IMR-90 (cell line): ENCODE results near the gene COL4A2. TPM values are rescaled to one million over a fixed set of nuclear protein-coding genes. Genes with fewer than 3 reads are reported as not detected.
A peak's percentile ranks its signal among the peaks of the same experiment; 100 is the strongest.

Experiments used
- ATAC-seq: fragments of 200-7000 bp; cut with Tn5 transposase; 2 replicates; pipeline ENCODE4 v1.9.1; 2020; ENCODE audit warnings: low read depth, mild to moderate bottlenecking, moderate library complexity
- BruUV-seq: library from RNA; stranded (reverse); fragments of 400-500 nt; replicated peaks from 2 replicates; lab custom pipeline; 2021; lab: Mats Ljungman, UMichigan
- CTCF ChIA-PET: fragments of 300-600 bp; formaldehyde crosslinking; extraction: SDS; loops from one replicate; lab custom pipeline; 2021; ENCODE audit warnings: antibody characterized with exemption; lab: Yijun Ruan, JAX
- POLR2A ChIA-PET: fragments of 300-600 bp; sonication (Branson Sonifier 250); formaldehyde crosslinking; loops from one replicate; lab custom pipeline; 2022; ENCODE audit warnings: antibody characterized with exemption; ENCODE audit not compliant: unreplicated experiment; lab: Charles Lee
- DNase-seq: peaks from one replicate; pipeline ENCODE4 v3.0.0; 2013
- H2AFZ ChIP-seq: replicated peaks from 2 replicates; pipeline ENCODE3; 2013; ENCODE audit warnings: low read length, mild to moderate bottlenecking; ENCODE audit not compliant: poor library complexity
- H2AK5ac ChIP-seq: 2 replicates; pipeline ENCODE4 v1.6.1; 2013; ENCODE audit warnings: low read depth, low read length, inconsistent platforms
- H2AK9ac ChIP-seq: replicated peaks from 2 replicates; pipeline ENCODE3; 2013; ENCODE audit warnings: mild to moderate bottlenecking, low read depth, low read length, moderate library complexity; ENCODE audit not compliant: poor library complexity
- H2BK120ac ChIP-seq: 2 replicates; pipeline ENCODE4 v1.6.1; 2013; ENCODE audit warnings: low read depth, low read length, inconsistent platforms
- H2BK15ac ChIP-seq: 3 replicates; pipeline ENCODE4 v1.6.1; 2013; ENCODE audit warnings: low read depth, low read length, inconsistent platforms
- H2BK20ac ChIP-seq: 2 replicates; pipeline ENCODE4 v1.6.1; 2013; ENCODE audit warnings: low read depth, mild to moderate bottlenecking, inconsistent platforms, low read length, moderate library complexity
- H2BK5ac ChIP-seq: 2 replicates; pipeline ENCODE4 v1.6.1; 2013; ENCODE audit warnings: mild to moderate bottlenecking, low read depth, low read length, inconsistent platforms; ENCODE audit not compliant: poor library complexity, severe bottlenecking
- H3K14ac ChIP-seq: replicated peaks from 2 replicates; pipeline ENCODE4 v1.6.1; 2013; ENCODE audit warnings: low read depth, low read length, inconsistent platforms
- H3K18ac ChIP-seq: 2 replicates; pipeline ENCODE4 v1.6.1; 2013; ENCODE audit warnings: low read depth, low read length, control low read depth
- H3K23ac ChIP-seq: 2 replicates; pipeline ENCODE4 v1.6.1; 2013; ENCODE audit warnings: low read depth, low read length, inconsistent platforms
- H3K27ac ChIP-seq: 2 replicates; pipeline ENCODE4 v1.5.1; 2013; ENCODE audit warnings: mild to moderate bottlenecking, control low read depth, low read length; ENCODE audit not compliant: insufficient read depth
- H3K27me3 ChIP-seq: 2 replicates; pipeline ENCODE4 v1.6.1; 2013; ENCODE audit warnings: low read length; ENCODE audit not compliant: control insufficient read depth, insufficient read depth
- H3K36me3 ChIP-seq: 2 replicates; pipeline ENCODE4 v1.6.1; 2013; ENCODE audit warnings: low read length, mixed read lengths; ENCODE audit not compliant: control insufficient read depth, insufficient read depth
- H3K4ac ChIP-seq: 2 replicates; pipeline ENCODE4 v1.6.1; 2013; ENCODE audit warnings: low read depth, low read length, inconsistent platforms
- H3K4me1 ChIP-seq: 2 replicates; pipeline ENCODE4 v1.6.1; 2013; ENCODE audit warnings: low read length, mixed read lengths; ENCODE audit not compliant: control insufficient read depth, insufficient read depth
- H3K4me2 ChIP-seq: 2 replicates; pipeline ENCODE4 v1.6.1; 2013; ENCODE audit warnings: low read depth, mild to moderate bottlenecking, control low read depth, low read length, moderate library complexity
- H3K4me3 ChIP-seq: 2 replicates; pipeline ENCODE4 v1.5.1; 2013; ENCODE audit warnings: low read depth, mild to moderate bottlenecking, control low read depth, low read length, moderate library complexity; ENCODE audit not compliant: insufficient read depth
- H3K56ac ChIP-seq: 2 replicates; pipeline ENCODE4 v1.6.1; 2013; ENCODE audit warnings: low read length, inconsistent platforms; ENCODE audit not compliant: insufficient read depth; ENCODE audit errors: extremely low read depth
- H3K79me1 ChIP-seq, 2 experiments: 2 replicates each; pipeline ENCODE4 v1.6.1; 2013; ENCODE audit warnings: low read length in 2 of 2, inconsistent platforms in 1 of 2, low read depth in 1 of 2
- H3K9ac ChIP-seq: 2 replicates; pipeline ENCODE4 v1.6.1; 2013; ENCODE audit warnings: low read depth, low read length, control low read depth
- H3K9me1 ChIP-seq: 2 replicates; pipeline ENCODE4 v1.6.1; 2013; ENCODE audit warnings: low read length, inconsistent platforms; ENCODE audit not compliant: insufficient read depth
- H3K9me3 ChIP-seq: 2 replicates; pipeline ENCODE4 v1.6.1; 2013; ENCODE audit warnings: low read length; ENCODE audit not compliant: control insufficient read depth, insufficient read depth
- H4K20me1 ChIP-seq: 2 replicates; pipeline ENCODE4 v1.6.1; 2013; ENCODE audit warnings: low read length, inconsistent platforms; ENCODE audit not compliant: insufficient read depth
- H4K5ac ChIP-seq: 2 replicates; pipeline ENCODE4 v1.6.1; 2013; ENCODE audit warnings: mild to moderate bottlenecking, low read depth, low read length, control low read depth
- H4K8ac ChIP-seq, 2 experiments: 2 replicates each; pipeline ENCODE4 v1.6.1; 2013; ENCODE audit warnings: low read depth in 2 of 2, low read length in 2 of 2, control low read depth in 1 of 2, inconsistent platforms in 1 of 2
- H4K91ac ChIP-seq: 2 replicates; pipeline ENCODE4 v1.6.1; 2013; ENCODE audit warnings: low read depth, low read length, inconsistent platforms; ENCODE audit not compliant: insufficient read depth
- BHLHE40 ChIP-seq: fragments of 150-350 bp; IDR thresholded peaks from 2 replicates; pipeline ENCODE4 v1.6.1; 2016; ENCODE audit warnings: mild to moderate bottlenecking, low read depth, low read length
- MAZ ChIP-seq: IDR thresholded peaks from 2 replicates; pipeline ENCODE4 v1.6.1; 2012; ENCODE audit warnings: low read depth, mild to moderate bottlenecking, low read length, improper control_type of control experiment, moderate library complexity, borderline replicate concordance
- MXI1 ChIP-seq: IDR thresholded peaks from 2 replicates; pipeline ENCODE4 v1.6.1; 2012; ENCODE audit warnings: low read depth, mild to moderate bottlenecking, low read length, moderate library complexity, borderline replicate concordance
- POLR2A ChIP-seq: IDR thresholded peaks from 2 replicates; pipeline ENCODE4 v1.6.1; 2012; ENCODE audit warnings: mild to moderate bottlenecking, low read depth, low read length
- RCOR1 ChIP-seq: IDR thresholded peaks from 2 replicates; pipeline ENCODE4 v1.6.1; 2012; ENCODE audit warnings: mild to moderate bottlenecking, low read length, improper control_type of control experiment; ENCODE audit not compliant: insufficient replicate concordance
- SMC3 ChIP-seq: fragments of 150-350 bp; IDR thresholded peaks from 2 replicates; pipeline ENCODE4 v1.6.1; 2016; ENCODE audit warnings: low read depth, mild to moderate bottlenecking, antibody characterized with exemption, low read length, moderate library complexity
- WGBS, 2 experiments: methylation state at CpG; one replicate each; pipeline versions ENCODE4 v1.1.5 to v1.1.7; 2013; ENCODE audit warnings: missing lambda C conversion rate in 2 of 2; ENCODE audit not compliant: insufficient read length in 1 of 2; ENCODE audit errors: extremely low coverage in 2 of 2; 5-methylcytosine and 5-hydroxymethylcytosine counted together
- dilution Hi-C: fragments of 300-500 bp; cut with HindIII; formaldehyde crosslinking; loops from one replicate; pipeline ENCODE4 v1.14.3; 2018; ENCODE audit warnings: low sequenced_read_pairs; ENCODE audit not compliant: unreplicated experiment
- in situ Hi-C: fragments of 300-500 bp; cut with MboI; formaldehyde crosslinking; loops from 3 replicates; pipeline ENCODE4 v1.14.3; 2019; ENCODE audit warnings: low sequenced_read_pairs, inconsistent platforms, mixed read lengths
- intact Hi-C: fragments of 100-400 bp; cut with micrococcal nuclease; formaldehyde crosslinking; loops from 2 replicates; pipeline ENCODE4 v1.10.0; 2022
- polyA plus RNA-seq, 3 experiments: library from polyadenylated mRNA; depleted of rRNA; stranded (reverse); fragments of >200 nt; gene quantifications; 2 replicates each; pipeline ENCODE4 v1.2.3, GENCODE V29; 2012; ENCODE audit warnings: low replicate concordance in 1 of 3
- total RNA-seq: library from RNA; depleted of rRNA; stranded (reverse); fragments of >200 nt; gene quantifications from 2 replicates; pipeline ENCODE4 v1.2.3, GENCODE V29; 2012
- TF ChIP-seq, protein P1 (sequence below): fragments of 150-350 bp; IDR thresholded peaks from 2 replicates; pipeline ENCODE4 v1.6.1; 2016; ENCODE audit warnings: low read depth, mild to moderate bottlenecking, low read length, moderate library complexity, borderline replicate concordance

Gene COL4A2
- total and polyA plus RNA-seq, 2 of the 4 experiments (the other 2 are of a cell fraction): 90.7 to 457 TPM

DNA sequence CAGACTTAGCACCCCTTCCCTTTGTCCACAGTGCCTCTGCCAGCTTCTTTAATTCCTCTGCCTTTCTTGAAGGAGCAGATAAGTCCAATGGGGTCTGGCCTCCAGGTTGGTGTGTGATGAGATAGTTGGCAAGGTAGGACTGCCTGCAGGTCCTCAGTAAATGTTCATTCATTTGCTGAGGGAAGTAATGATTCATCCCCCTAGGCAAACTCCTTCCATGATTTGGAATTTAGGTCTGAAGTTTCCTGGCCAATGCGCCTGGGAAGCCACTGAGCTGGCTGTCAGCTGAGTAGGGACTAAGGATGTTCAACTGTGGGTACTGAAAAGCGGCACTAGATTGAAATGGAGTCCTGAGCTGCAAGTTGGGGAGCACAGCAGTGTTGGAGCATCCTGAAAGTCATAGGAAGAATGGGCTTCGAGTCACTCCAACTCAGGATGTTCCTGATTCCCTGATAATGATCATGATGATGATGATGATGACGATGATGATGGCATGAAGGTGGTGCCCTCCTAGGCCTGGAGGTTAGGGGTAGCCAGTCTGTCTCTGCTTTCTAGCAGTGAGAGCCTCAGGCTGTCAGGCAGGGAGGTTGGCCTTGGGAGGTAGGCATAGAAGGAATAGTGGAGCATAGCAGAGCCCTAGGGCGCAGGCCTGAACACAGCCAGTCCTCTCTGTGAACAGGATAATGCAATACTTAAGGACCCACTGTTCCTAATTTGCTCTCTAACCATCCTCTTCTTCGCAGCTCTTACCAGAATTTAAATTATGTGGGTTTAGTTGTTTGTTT is 44.7 kb downstream of the COL4A2 start:
- Histone ChIP-seq H3K56ac (no peak overlapping the region), H3K4me3 (no peak overlapping the region), H2AK9ac (no peak overlapping the region), H3K18ac (no peak overlapping the region), H2BK20ac (peak overlapping the region; percentile 1; the same call in 1 of the 2 replicates), H3K9me3 (no peaks in the 10 kb centered on the region), H3K27ac (peak overlapping the region; percentile 7; the same call in 1 of the 2 replicates), H4K20me1 (peaks cover 59% of the 10 kb centered on the region), H3K9ac (no peak overlapping the region), H4K91ac (peak overlapping the region; percentile 8; the same call in 1 of the 2 replicates), H3K79me1 (peaks cover 29 to 89% of the 10 kb centered on the region in 2 experiments), H2BK120ac (peak overlapping the region; percentile 37; the same call in 1 of the 2 replicates), H3K36me3 (peaks cover 19% of the 10 kb centered on the region), H3K23ac (peak overlapping the region; percentile 86), H3K4me2 (no peak overlapping the region), H4K5ac (peak overlapping the region; percentile 8), H3K9me1 (peaks cover 53% of the 10 kb centered on the region), H2AFZ (no peak overlapping the region), H2AK5ac (peak overlapping the region; percentile 79), H3K4ac (peak overlapping the region; percentile 48), H3K14ac (peak overlapping the region; percentile 43; the same call in 1 of the 2 replicates), H3K27me3 (no peaks in the 10 kb centered on the region), H4K8ac (no peak overlapping the region; a peak in 1 of 4 replicates), H2BK5ac (peak overlapping the region; percentile 43), H3K4me1 (peaks cover 22% of the 10 kb centered on the region), H2BK15ac (peak overlapping the region; percentile 15; the same call in 1 of the 3 replicates)
- ATAC-seq (no peak), DNase-seq (no peak)
- no peak for TF ChIP-seq MXI1
- TF ChIP-seq SMC3: no peak
- TF ChIP-seq, protein P1, sequence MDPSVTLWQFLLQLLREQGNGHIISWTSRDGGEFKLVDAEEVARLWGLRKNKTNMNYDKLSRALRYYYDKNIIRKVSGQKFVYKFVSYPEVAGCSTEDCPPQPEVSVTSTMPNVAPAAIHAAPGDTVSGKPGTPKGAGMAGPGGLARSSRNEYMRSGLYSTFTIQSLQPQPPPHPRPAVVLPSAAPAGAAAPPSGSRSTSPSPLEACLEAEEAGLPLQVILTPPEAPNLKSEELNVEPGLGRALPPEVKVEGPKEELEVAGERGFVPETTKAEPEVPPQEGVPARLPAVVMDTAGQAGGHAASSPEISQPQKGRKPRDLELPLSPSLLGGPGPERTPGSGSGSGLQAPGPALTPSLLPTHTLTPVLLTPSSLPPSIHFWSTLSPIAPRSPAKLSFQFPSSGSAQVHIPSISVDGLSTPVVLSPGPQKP: no peak
- TF ChIP-seq MAZ: no peak
- TF ChIP-seq RCOR1: no peak
- TF ChIP-seq POLR2A: no peak
- TF ChIP-seq BHLHE40: no peak
- POLR2A ChIA-PET: no interaction called here
- dilution Hi-C loops (no loop called here), in situ Hi-C loops (no loop called here), intact Hi-C loops (no loop called here)
- no TSS peak for BruUV-seq
- WGBS, 2 experiments: 100% methylated on average over 1 of the region's 6 CpGs; no CpG with 5 or more reads in 1 of the 2 experiments
- CTCF ChIA-PET: interaction anchor here (0.7 kb wide), 1 partner anchor 60 kb away, joined by 3 read pairs; no protein-coding TSS in a partner anchor
